NCI-H2227 (cell line): ENCODE measurements around the gene PHACTR1.

Experiments used
- DNase-seq: peaks from one replicate; lab custom pipeline; 2025; ENCODE audit not compliant: unreplicated experiment; lab: John Stamatoyannopoulos, UW

The PHACTR1 gene

DNA sequence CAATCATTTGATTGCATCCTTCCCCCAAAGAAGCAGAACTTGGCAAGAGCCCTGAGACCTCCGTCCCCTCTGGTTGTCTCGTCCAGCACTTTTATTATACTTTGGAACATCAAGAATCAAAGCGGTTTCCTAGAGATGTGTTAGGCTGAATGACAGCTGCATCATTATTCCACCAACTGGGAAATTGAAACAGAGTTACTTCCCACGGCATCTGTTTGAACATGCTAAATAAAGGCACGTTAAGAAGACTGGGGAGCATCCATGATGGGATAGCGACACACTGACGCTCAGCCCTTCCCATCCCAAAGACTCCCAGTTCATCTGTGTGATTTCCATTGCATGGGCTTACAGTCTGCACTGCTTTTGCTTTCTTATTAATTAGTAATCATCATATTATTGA lies 464.0 kb downstream of the PHACTR1 start:
- peak; percentile 10 for DNase-seq

DNA sequence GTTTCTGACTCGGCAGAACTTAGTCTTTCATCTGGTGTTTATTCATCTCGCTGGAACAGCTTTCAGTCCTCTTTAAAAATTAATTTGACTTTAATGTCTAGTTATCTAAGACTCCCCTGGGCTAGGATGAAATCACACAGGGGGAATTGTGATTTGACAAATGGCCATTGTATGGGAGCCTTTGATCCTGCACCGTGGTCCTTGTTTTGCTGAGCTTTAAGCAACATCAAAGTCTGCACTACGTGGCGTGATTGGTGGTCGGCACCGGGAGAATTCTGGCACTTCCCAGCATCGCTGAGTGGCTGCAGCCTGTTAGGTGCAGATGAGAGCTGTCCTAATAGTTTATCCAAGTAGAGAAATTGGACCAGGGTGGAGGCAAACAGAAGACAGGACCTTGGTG lies 464.8 kb downstream of the PHACTR1 start:
- peak; percentile 64 for DNase-seq

DNA sequence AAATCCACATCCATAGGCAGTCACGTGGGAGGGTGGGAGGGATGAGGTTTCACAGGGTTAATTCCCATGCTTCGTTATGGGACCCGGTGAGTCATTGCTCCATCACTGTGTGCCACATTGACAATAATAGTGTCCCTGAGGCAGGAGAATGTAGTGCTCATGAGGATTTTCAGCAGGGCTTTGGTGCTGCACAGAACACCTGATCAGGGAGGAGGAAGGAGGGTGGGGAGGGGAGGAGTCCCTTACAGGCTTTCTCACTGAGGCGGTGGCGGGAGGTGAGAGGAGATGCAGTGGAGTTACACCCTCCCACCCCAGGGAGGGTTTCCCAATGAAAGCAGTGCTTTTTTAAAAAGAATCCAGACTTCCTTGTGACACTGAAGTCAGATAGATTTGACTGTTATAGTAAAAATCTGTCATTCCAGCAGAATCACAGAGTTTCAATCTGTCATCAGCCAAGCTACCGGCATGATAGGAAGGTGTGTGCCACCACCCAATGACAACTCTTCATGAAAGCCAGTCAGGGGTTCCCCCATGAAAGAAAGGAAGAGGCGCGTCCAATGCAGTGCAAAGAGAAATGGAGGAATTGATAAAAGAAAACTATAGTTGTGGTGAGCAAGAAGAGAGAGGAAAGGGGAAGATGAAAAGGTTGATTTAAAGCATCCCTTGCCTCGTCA lies 467.0 kb downstream of the PHACTR1 start:
- no peak for DNase-seq

DNA sequence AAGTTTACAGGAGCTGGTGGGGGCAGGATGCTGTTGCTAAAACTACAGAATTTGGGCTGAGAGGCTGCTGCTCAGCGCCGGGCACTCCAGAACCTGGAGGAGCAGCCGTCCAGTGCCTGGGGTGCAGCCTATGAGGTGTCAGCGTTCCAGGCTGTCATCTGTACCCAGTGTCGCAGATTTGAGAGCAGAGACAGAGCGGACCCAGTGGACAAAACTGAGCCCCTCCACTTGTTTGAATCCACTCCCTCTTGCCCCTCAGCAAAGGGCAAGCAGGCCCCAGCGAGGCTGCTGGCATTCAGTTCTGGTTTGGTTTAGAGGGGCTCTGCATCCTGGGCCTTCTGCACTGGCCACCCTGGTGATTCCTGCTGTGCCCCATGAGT lies 467.5 kb downstream of the PHACTR1 start:
- DNase-seq: no peak

DNA sequence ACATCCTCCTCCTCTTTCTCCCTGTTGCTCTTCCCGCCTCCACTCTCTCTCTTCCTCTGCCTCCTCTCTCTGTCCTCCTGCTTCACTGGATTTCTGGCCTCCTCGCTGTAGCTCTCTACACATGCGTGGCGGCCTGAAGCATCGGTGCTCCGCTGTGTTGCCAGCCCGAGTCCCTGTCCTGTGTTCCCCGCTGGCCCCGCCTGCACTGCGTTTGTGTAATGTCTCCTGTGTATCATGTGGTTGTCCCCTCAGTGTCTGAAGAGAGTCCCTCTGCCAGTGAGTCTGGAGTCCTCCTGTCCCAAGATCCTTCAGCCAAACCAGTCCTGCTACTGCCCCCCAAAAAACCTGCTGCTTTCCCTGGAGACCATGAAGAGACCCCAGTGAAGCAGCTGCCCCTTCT lies 468.0 kb downstream of the PHACTR1 start:
- no peak for DNase-seq

DNA sequence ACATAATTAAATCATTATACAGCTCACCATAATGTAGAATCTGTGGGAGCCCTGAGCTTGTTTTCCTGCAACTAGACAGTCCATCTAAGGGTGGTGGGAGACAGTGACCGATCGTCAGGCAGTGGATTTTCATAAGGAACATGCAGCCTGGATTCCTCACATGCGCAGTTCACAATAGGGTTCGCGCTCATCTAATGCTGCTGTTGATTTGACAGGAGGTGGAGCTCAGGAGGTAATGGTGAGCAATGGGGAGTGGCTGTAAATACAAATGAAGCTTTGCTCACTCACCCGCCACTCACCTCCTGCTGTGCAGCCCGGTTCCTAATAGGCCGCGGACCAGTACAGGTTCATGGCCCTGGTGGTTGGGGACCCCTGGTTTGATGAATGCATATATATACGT lies 470.3 kb downstream of the PHACTR1 start:
- no peak for DNase-seq

DNA sequence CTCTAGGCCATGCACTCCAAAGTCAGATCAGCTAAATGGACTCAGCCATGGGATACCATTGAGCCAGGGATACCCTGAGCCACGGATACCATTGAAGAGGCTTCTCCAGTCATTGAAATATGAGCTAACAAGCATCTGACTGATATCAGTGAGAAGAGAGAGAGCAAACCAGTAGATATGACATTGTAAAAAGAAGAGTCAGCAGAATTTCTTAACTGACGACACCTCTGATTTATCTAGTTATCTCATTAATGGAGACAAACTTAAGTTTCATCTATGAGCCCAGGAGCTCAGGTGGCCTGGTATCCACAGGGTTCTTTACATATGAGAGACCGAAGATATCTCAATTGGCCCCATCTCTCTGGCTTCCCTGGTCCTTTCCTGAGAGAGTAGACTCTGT lies 471.1 kb downstream of the PHACTR1 start:
- no peak for DNase-seq

DNA sequence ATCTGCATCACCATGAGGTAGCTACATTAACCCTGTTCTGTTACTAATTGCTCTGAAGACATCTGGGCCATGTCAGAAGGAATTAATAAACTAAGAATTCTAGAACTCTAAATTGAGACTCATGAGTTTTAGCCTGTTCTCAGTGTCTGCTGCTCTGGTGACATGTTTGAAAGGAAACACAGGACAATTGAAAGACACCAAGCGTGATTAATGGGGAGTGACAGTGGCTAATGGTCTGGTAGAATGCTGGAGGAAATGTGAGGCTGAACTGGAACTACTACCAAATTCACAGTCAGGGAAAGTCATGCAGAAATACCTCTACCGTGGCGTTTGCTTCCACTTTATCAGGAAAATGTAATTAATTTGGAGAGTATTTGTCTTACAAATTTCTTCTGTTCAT lies 471.7 kb downstream of the PHACTR1 start:
- no peak for DNase-seq

DNA sequence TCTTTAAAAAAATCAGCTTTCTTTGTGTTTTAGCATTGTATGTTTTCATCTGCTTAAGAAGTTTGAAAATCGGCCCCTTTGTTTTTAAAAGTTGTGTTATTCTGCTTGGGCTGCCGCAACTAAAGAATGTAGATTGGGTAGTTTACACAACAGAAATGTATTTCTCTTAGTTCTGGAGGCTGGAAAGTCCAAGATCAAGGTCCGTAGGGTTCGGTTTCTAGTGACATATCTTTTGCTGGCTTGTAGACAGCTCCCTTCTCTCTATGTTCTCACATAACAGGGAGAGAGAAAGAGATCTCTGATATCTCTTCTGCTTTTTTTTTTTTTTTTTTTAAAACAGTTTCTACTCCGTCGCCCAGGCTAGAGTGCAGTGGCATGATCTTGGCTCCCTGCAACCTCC lies 473.1 kb downstream of the PHACTR1 start:
- no peak for DNase-seq

DNA sequence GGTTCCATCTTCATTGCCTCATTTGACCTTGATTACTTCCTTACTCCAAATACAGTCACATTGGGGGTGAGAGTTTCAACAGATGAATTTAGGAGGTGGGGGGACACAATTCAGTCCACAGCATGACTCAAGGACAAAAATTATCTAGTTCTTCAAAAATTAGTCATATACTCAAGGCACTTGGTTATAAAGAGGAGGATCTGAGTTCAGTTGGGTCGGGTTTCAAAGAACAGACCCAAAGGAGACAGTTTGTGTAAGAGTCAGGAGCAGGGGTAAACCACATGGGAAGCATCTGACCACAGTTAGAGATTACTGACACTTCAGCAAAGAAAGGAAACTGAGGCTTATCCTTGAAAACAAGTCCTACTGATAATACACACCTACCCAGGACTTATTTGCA lies 473.8 kb downstream of the PHACTR1 start:
- DNase-seq: no peak

DNA sequence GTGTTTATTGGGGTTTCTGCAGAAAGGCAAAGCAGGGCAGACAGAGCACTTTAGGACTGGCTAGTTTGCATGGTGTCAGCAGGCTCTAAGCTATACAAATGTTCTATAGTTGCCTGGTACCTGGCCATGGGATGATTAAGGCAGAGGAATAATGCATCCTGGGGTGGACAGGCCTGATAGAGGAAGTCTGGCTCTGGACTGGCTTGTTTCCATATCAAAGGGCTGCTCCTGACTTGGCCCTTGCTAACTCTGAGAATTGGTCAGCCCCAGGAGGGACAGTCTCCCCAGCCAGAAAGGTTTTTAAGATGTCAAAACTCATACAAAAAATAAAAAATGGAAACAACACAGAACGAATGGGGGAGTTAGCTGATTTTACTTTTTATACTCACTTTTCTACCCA lies 474.9 kb downstream of the PHACTR1 start:
- no peak for DNase-seq

DNA sequence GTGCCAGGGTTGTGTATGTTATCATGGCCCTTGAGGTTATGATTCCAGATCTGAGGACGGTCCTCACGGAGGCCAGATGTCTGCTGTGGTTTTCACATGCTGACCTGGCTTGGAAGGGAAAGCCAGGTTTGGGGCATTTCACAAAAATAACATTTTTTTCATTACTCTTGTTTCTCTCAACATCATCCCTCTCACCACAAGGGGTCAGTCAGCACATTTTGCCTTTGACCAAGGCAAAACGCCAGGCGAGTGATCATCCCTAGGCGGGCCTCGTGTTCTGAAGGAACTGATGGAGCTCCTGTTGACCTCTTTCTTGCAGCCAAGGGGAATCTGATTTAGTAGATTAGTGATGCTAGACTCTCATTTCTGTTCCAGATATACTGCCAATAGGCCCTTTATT lies 478.3 kb downstream of the PHACTR1 start:
- no peak for DNase-seq

DNA sequence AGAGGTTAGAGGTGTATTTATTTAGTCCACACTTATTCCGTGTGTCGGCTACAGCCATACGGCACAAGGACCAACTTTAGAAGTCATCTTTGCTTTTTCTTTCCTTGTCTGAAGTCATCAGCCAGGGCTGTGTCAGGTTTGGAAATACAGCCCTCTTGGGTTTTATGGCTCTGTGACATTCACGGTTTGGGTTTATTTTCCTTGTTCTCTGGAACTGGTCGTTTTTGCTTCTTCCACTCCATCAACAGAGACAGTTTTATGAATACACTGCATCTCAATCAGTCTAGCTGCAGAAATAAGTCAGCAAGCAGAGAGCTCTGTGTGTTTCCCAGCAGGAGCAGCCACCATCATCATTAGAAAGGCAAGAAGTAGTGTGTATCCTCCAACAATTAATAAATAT lies 479.2 kb downstream of the PHACTR1 start:
- no peak for DNase-seq

DNA sequence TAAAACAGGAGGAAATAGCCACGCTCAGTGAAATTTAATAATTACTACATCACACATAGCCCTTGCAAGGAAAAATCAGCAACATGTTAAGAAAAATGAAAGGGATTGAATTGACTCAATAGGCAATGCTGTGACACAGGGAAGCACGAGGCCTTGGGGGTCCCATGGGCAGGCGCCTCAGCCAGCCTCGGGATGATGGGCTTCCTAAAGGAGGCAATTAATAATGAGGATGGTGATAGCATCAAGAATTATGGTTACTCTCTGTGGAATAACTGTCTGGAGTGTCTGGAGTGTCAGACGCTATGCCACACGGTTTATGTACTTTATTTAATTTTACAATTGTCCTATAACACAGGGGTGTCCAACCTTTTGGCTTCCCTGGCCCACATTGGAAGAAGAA lies 481.6 kb downstream of the PHACTR1 start:
- DNase-seq: no peak

DNA sequence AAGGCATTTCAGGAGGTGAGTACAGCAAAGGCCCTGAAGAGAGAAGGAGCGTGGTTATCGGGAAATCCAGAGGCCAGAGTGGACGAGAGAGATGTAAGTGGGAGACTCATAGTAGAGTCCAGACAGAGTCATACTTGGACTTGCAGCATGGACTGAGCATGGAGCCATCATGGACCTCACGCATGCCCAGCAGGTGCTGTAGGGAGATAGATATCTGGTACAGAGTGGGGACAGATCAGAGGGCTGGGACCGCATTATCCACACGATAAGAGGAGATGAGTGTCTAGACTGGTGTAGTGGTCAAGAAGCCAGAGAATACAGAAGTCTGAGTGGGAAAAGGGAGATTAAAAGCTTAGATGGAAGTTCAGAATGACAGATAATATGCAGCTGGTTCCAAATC lies 484.8 kb downstream of the PHACTR1 start:
- no peak for DNase-seq

DNA sequence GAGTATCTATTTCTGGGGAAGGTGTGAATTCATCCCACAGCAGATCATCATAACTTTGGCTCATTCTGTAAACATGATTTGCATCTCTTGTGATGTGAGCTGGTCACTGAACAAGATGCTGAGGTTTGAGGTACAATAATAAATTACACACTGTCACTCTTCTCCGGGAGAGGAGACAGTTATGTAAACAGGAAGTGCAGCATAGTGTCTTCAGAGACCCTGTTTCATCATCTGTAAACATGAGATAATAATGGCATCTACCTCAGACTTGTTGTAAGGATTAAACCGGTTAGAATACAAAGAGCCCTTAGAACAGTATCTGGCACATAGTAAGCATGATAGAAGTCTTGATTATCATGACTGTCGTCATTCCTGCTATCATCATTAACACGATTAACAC lies 486.6 kb downstream of the PHACTR1 start:
- DNase-seq: no peak

DNA sequence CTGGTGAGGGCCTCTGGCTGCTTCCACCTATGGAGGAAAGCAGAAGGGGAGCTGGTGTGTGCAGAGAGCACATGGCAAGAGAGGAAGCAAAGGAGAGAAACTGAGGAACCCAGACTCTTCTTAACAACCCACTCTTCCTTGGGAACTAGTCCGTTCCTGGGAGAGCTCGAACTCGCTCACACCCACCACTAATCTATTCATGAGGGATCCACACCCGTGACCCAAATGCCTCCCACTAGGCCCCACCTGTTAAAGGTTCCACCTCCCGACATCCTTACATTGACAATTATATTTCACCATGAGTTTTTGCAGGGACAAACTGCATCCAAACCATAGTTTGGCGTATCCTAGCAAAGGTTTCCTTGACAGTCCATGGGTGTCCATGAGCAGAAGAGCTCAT lies 488.5 kb downstream of the PHACTR1 start:
- no peak for DNase-seq

DNA sequence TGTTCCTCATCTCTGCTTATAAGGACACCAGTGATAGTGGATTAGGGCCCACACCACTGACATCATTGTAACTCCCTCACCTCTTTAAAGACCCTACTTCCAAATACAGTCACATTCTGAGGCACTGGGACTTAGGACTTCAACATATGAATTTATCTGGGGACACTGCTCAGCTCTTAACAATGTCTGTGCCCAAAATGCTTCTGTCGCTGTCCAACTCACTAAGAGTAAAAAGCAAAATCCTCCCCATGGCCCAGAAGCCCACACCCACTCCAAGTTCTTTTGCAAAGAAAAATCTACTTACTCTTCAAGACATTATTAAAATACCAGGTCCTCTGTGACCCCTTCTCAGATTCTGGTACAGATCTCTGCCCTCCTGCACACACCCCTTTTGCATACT lies 495.5 kb downstream of the PHACTR1 start:
- DNase-seq: no peak

DNA sequence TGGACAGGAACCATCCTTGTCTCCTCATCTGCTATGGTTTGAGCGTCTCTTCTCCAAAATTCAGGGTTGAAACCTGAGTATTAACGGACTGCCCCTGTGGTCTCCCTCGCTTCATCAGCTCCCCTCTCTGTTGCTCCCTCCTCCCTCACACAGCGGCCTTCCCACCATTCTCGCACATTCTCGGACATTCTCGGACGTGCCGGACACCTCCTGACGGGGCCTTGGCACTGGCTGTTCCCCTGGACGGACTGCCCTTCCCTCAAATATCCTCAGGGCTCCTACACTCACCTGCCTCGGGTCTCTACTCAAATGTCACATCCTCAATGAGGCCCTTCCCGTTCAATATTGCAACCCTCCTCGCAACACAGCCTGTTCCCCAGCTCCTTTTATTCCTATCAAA lies 496.0 kb downstream of the PHACTR1 start:
- no peak for DNase-seq

DNA sequence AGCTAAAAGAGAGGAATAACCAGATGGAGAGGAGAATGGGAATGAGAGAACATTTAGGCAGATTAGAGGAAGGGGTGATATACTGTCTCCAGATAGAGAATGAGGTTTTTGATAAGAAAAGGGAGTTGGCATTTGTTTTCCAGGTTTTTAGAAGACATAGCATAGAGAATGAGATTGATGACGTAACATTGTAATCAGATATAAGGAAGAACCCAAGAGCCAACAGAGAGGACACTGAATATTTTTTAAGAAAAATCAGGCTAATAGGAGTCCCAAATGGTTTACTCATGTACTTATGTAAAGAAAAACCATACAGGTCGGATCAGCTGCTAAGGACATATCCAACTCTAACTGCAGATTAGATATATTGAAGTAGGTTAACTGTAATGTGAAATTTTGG lies 498.8 kb downstream of the PHACTR1 start:
- no peak for DNase-seq

DNA sequence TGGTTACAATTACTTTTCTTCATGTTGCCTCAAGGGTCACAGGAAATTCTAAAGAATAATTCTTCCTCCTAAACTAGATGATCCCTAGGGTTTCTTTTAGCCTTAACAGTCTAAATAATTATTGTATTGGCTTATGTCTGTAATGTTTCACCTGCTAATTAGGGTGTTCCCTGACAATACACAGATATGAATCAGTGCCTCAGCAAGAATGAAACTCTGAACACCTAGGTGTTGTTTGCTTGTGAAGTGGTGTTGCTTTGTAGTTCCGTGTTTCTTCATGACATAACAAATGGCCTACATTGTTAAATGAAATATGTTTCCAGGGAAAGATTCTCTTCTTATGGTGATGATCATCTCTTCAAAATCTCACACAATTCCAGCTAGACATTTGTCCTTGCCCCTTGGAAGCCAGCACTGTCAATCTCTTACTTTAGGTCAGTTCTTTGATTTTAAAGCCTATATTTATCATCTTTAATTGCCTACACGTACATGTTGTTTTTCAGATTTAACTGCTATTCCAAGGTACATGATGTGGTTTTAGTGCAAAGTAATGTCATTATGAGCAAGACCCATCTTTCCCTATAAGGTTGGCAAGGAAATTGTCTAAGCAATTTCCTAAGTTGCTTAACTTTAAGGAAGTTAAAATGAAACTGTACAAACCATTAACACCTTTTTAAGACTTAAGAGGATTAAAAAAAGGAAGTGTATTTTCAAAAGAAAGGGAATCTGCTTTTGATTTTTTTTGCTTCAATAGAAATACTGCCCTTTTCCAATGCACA lies 499.9 kb downstream of the PHACTR1 start:
- no peak for DNase-seq

DNA sequence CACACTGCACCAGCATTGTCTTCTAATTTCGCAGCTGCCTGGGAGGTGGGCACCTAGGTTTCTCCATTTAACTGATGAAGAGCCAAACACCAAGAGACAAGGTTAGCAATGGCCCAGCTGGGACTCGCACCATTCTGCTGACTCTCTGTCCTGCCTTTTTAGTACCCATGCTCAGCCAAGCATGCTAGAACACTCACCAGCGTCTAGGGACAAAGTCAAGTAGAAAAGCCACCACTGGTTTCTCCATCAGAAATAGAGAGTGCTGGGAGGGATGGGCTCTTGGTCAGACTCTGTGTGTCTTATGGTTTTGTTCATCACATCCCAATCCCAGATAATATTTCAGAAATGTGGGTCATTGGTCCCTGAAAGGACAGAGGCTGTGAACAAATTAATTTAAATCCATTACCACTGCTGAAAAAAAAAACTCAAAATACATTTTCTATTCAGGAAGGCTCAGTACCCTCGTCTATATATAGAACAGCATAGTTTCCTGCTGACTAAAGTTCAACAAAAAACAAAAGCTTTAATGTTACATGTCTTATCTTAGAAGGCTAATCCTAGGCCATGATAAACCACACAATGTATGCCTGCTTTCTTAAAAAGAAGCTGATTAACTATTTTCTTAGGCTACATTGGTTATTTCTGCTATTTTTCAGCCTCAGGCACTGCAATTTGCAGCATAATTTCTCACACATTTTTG lies 500.8 kb downstream of the PHACTR1 start:
- DNase-seq: no peak
